Heart left ventricle (tissue), 13 donors: ENCODE data around the gene ARMC5.

Experiments used
- CTCF ChIP-seq, 12 donors: fragments of 200-600 bp; sonication (generic) in 4 of 12; IDR thresholded peaks; one replicate each; pipeline versions ENCODE4 v1.5.0 to v1.8.0; 2018 to 2022; ENCODE audit warnings: antibody characterized with exemption in 12 of 12, mild to moderate bottlenecking in 5 of 12
- POLR2A ChIP-seq, 2 donors: fragments of 450-650 bp; IDR thresholded peaks; one replicate each; pipeline ENCODE4 v1.6.1; 2017; ENCODE audit warnings: antibody characterized with exemption in 2 of 2, mild to moderate bottlenecking in 2 of 2, moderate library complexity in 2 of 2
- donor health status: ischemic (EF 13 %, LVEDD 7.1; RV severe dilation, severe dysfunction).
- donor health status: DM: no; HTN: yes; CAD: no.
- donor health status: DM: no; HTN: no; CAD: no.
- donor health status: ischemic (EF 25% LVEDD 6.9; RV normal size, moderate dysfunction).
- donor health status: ischemic (EF 25% LVEDD 5.7; RV mildly dilated, moderate dysfunction).
- donor health status: ischemic (EF 35%, LVEDD 5.7; RV mildly dilated, moderate dysfunction).
- donor health status: nonischemic (EF 11% LVEDD 7.7; RV severe dilation, severe dysfunction).
- donor health status: DM: yes; HTN: yes; CAD: no.
- donor health status: PGD.
- donor health status: ischemic (EF 29% LVEDD 5.4; RV normal size, mild dysfunction).
- donor health status: nonischemic (EF 23%, LVEDD 6.1; RV moderate dilation, normal function).

GRCh38 chr16:31477220-31478216, 18.2 kb downstream of the ARMC5 start:
- TF ChIP-seq CTCF (IDR thresholded peaks at IDR 0.05) (no peak), POLR2A (IDR thresholded peaks at IDR 0.05) (no peak)
